ENCODE data around the gene HCAR3. TPM values are rescaled to one million over a fixed set of nuclear protein-coding genes. Genes with fewer than 3 reads are reported as not detected.

Gene HCAR3
- total and polyA plus RNA-seq, 2 donors from 2014 or later, result not detected

DNA sequence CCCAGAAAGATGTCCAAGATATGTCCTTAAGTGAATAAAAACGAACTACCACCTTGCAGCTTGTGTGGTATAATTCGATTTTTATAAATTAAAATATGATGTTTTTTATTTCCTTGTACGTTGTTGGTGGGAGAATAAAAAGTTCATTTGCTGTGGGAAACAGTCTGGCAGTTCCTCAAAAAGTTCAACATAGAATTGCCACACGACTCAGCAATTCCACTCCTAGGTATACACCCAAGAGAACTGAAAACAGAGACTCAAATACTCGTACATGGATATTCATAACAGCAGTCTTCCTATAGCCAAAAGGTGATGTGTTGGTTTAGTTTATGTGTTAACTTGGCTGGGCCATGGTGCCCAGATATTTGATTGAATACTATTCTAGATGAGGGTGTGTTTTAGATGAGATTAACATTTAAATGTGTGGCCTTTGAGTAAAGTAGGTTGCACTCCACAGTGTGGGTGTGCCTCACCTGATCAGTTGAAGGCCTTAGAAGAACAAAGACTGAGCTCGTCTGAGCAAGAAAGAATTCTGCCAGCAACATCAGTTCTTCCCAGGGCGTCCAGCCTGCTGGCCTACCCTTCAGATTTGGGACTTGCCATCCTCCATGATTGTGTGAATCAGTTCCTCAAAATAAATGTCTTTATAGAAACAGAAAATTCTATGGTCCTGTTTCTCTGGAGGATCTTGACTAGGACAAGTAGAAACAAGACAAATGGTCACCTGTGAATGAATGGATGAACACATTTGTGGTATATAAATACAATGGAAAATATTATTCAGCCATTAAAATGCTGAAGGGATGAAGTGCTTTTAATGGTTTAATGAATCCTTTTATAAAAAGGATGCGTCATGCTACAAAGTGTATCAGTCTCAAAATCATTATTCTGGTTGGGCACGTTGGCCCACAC, 30.9 kb upstream of the HCAR3 start:
- H3K27me3 ChIP-seq (ENCODE audit: control insufficient read depth, insufficient read depth, low read length), result no peaks in the 10 kb centered on the region
- TF ChIP-seq, protein P1, sequence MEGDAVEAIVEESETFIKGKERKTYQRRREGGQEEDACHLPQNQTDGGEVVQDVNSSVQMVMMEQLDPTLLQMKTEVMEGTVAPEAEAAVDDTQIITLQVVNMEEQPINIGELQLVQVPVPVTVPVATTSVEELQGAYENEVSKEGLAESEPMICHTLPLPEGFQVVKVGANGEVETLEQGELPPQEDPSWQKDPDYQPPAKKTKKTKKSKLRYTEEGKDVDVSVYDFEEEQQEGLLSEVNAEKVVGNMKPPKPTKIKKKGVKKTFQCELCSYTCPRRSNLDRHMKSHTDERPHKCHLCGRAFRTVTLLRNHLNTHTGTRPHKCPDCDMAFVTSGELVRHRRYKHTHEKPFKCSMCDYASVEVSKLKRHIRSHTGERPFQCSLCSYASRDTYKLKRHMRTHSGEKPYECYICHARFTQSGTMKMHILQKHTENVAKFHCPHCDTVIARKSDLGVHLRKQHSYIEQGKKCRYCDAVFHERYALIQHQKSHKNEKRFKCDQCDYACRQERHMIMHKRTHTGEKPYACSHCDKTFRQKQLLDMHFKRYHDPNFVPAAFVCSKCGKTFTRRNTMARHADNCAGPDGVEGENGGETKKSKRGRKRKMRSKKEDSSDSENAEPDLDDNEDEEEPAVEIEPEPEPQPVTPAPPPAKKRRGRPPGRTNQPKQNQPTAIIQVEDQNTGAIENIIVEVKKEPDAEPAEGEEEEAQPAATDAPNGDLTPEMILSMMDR (IDR thresholded peaks at IDR 0.05; ENCODE audit: borderline replicate concordance, extremely low read depth, insufficient read depth), result no peak
- DNase-seq, result peak in 1 of 5 donors; percentile 1
- H3K9ac ChIP-seq (ENCODE audit: low read length in 3 of 3), result no peak overlapping the region
- no peak overlapping the region for H3K4me3 ChIP-seq (ENCODE audit: low read length in 3 of 3)
- H3K9me3 ChIP-seq (ENCODE audit: control insufficient read depth in 2 of 3, insufficient read depth in 1 of 3, low read length in 3 of 3), result no peaks in the 10 kb centered on the region
- no peak overlapping the region for H3K27ac ChIP-seq (ENCODE audit: low read depth in 2 of 2, low read length in 2 of 2)
- H3K36me3 ChIP-seq (ENCODE audit: control insufficient read depth in 2 of 3, insufficient read depth in 3 of 3, low read length in 3 of 3), result no peaks in the 10 kb centered on the region
- intact Hi-C loops (cut with DNase I), result no loop called here
- no peak for FAIRE-seq
- H3K4me1 ChIP-seq (ENCODE audit: control insufficient read depth in 2 of 3, insufficient read depth in 2 of 3, low read depth in 1 of 3, low read length in 3 of 3), result no peaks in the 10 kb centered on the region

DNA sequence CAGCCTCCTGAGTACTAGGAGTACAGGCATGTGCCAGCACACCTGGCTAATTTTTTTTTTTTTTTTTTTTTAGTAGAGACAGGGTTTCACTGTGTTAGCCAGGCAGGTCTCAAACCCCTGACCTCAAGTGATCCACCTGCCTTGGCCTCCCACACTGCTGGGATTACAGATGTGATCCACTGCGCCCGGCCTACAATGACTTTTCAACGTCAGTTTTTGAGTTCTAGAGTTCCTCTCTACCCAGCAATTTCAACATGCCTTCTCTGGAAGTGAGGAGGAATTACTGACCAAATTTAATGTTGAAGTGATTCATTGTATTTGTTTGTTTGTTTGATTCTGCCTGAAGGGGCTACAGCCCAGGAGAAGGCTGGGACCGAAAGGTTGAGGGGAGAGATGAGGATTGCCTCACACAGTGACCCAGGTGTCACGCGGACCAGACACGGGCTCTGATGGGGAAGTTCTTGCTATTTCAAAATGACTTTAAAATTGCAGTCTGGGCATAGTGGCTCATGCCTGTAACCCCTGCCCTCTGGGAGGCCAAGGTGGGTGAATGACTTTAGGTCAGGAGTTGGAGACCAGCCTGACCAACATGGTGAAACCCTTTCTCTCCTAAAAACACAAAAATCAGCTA, 27.4 kb upstream of the HCAR3 start:
- Histone ChIP-seq H3K4me1 (ENCODE audit: control insufficient read depth in 2 of 3, insufficient read depth in 2 of 3, low read depth in 1 of 3, low read length in 3 of 3) (no peaks in the 10 kb centered on the region), H3K9me3 (ENCODE audit: control insufficient read depth in 2 of 3, insufficient read depth in 1 of 3, low read length in 3 of 3) (no peaks in the 10 kb centered on the region), H3K27me3 (ENCODE audit: control insufficient read depth, insufficient read depth, low read length) (no peaks in the 10 kb centered on the region), H3K4me3 (ENCODE audit: low read length in 3 of 3) (no peak overlapping the region), H3K36me3 (ENCODE audit: control insufficient read depth in 2 of 3, insufficient read depth in 3 of 3, low read length in 3 of 3) (no peaks in the 10 kb centered on the region), H3K9ac (ENCODE audit: low read length in 3 of 3) (no peak overlapping the region), H3K27ac (ENCODE audit: low read depth in 2 of 2, low read length in 2 of 2) (no peak overlapping the region)
- no peak for FAIRE-seq
- DNase-seq, result peak in 1 of 5 donors; percentile 41
- intact Hi-C loops (cut with DNase I), result no loop called here
- TF ChIP-seq, protein P1 (IDR thresholded peaks at IDR 0.05; ENCODE audit: borderline replicate concordance, extremely low read depth, insufficient read depth), result no peak

DNA sequence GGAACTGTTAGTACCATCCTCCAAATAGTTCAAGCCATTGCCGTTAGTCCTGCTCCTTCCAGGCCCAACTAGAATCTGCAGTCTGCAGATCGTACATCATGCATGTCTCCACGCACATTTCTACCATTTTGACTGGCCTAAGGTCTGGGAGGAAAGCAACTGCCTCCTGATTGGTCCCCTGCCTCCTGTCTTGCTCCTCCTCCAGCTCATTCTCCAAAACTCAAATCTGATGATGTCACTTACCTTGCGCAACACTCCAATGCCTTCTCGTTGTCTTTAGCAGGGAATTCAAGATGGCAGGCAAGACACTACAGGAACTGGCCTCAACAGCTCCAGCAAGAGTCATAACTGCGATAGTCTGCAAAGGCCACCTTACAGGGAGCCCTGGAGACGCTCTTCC, 23.7 kb upstream of the HCAR3 start:
- intact Hi-C loops (cut with DNase I), result no loop called here
- Histone ChIP-seq H3K9ac (ENCODE audit: low read length in 3 of 3) (no peak overlapping the region), H3K9me3 (ENCODE audit: control insufficient read depth in 2 of 3, insufficient read depth in 1 of 3, low read length in 3 of 3) (no peaks in the 10 kb centered on the region), H3K36me3 (ENCODE audit: control insufficient read depth in 2 of 3, insufficient read depth in 3 of 3, low read length in 3 of 3) (no peaks in the 10 kb centered on the region), H3K4me3 (ENCODE audit: low read length in 3 of 3) (no peak overlapping the region), H3K27me3 (ENCODE audit: control insufficient read depth, insufficient read depth, low read length) (no peaks in the 10 kb centered on the region), H3K27ac (ENCODE audit: low read depth in 2 of 2, low read length in 2 of 2) (no peak overlapping the region), H3K4me1 (ENCODE audit: control insufficient read depth in 2 of 3, insufficient read depth in 2 of 3, low read depth in 1 of 3, low read length in 3 of 3) (no peaks in the 10 kb centered on the region)
- DNase-seq (peak in 1 of 5 donors; percentile 11), FAIRE-seq (no peak)
- TF ChIP-seq, protein P1 (IDR thresholded peaks at IDR 0.05; ENCODE audit: borderline replicate concordance, extremely low read depth, insufficient read depth), result no peak

All from kidney (tissue), 14 donors.